ENCODE measurements around the gene OSGIN1.
A peak's percentile ranks its signal among the peaks of the same experiment; 100 is the strongest.

Gene OSGIN1

GRCh38 chr16:83952940-83953795 lies at the start of gene OSGIN1:
OSGIN1 (plus strand) TSS chr16:83953240; CDS start chr16:83957672, 4,432 bp downstream.
- DNase-seq, result peak; percentile 92
- in situ Hi-C loops (cut with MboI; ENCODE audit: low pct_unique_long_range_greater_than_20kb, low sequenced_read_pairs), result loop anchor here (25.0 kb wide), 1 partner anchor 534 kb away; no protein-coding TSS in a partner anchor

GRCh38 chr16:83903751-83904150 lies 49.3 kb upstream of the OSGIN1 start:
- no peak for DNase-seq
- in situ Hi-C loops (cut with MboI; ENCODE audit: low pct_unique_long_range_greater_than_20kb, low sequenced_read_pairs), result no loop called here

- in situ Hi-C loops (cut with MboI; ENCODE audit: low pct_unique_long_range_greater_than_20kb, low sequenced_read_pairs), result no loop called here
- no peak for DNase-seq
Observed at GRCh38 chr16:83906683-83907082, 46.4 kb upstream of the OSGIN1 start.

GRCh38 chr16:83907111-83907510 lies 45.9 kb upstream of the OSGIN1 start:
- DNase-seq, result no peak
- in situ Hi-C loops (cut with MboI; ENCODE audit: low pct_unique_long_range_greater_than_20kb, low sequenced_read_pairs), result no loop called here

GRCh38 chr16:83907631-83908250 lies 45.3 kb upstream of the OSGIN1 start:
- DNase-seq, result no peak
- in situ Hi-C loops (cut with MboI; ENCODE audit: low pct_unique_long_range_greater_than_20kb, low sequenced_read_pairs), result no loop called here

- DNase-seq, result no peak
- in situ Hi-C loops (cut with MboI; ENCODE audit: low pct_unique_long_range_greater_than_20kb, low sequenced_read_pairs), result no loop called here
Observed at GRCh38 chr16:83908798-83909197, 44.2 kb upstream of the OSGIN1 start.

- in situ Hi-C loops (cut with MboI; ENCODE audit: low pct_unique_long_range_greater_than_20kb, low sequenced_read_pairs), result no loop called here
- no peak for DNase-seq
Observed at GRCh38 chr16:83911290-83911689, 41.8 kb upstream of the OSGIN1 start.

- no peak for DNase-seq
- in situ Hi-C loops (cut with MboI; ENCODE audit: low pct_unique_long_range_greater_than_20kb, low sequenced_read_pairs), result no loop called here
Observed at GRCh38 chr16:83912519-83913244, 40.4 kb upstream of the OSGIN1 start.

GRCh38 chr16:83913245-83913633 lies 39.8 kb upstream of the OSGIN1 start:
- in situ Hi-C loops (cut with MboI; ENCODE audit: low pct_unique_long_range_greater_than_20kb, low sequenced_read_pairs), result no loop called here

GRCh38 chr16:83914091-83914710 lies 38.8 kb upstream of the OSGIN1 start:
- in situ Hi-C loops (cut with MboI; ENCODE audit: low pct_unique_long_range_greater_than_20kb, low sequenced_read_pairs), result no loop called here
- DNase-seq, result no peak

More at GRCh38 chr16:83913245-83913633, 39.8 kb upstream of the OSGIN1 start:
- DNase-seq, result no peak

- in situ Hi-C loops (cut with MboI; ENCODE audit: low pct_unique_long_range_greater_than_20kb, low sequenced_read_pairs), result no loop called here
- DNase-seq, result no peak
Observed at GRCh38 chr16:83915081-83915480, 38.0 kb upstream of the OSGIN1 start.

- DNase-seq, result no peak
- in situ Hi-C loops (cut with MboI; ENCODE audit: low pct_unique_long_range_greater_than_20kb, low sequenced_read_pairs), result no loop called here
Observed at GRCh38 chr16:83915491-83915890, 37.5 kb upstream of the OSGIN1 start.

GRCh38 chr16:83917152-83918120 lies 35.6 kb upstream of the OSGIN1 start:
- no peak for DNase-seq
- in situ Hi-C loops (cut with MboI; ENCODE audit: low pct_unique_long_range_greater_than_20kb, low sequenced_read_pairs), result no loop called here

- in situ Hi-C loops (cut with MboI; ENCODE audit: low pct_unique_long_range_greater_than_20kb, low sequenced_read_pairs), result no loop called here
Observed at GRCh38 chr16:83920894-83921491, 32.0 kb upstream of the OSGIN1 start.

GRCh38 chr16:83923581-83924365 lies 29.3 kb upstream of the OSGIN1 start:
- DNase-seq, result no peak
- in situ Hi-C loops (cut with MboI; ENCODE audit: low pct_unique_long_range_greater_than_20kb, low sequenced_read_pairs), result no loop called here

More at GRCh38 chr16:83920894-83921491, 32.0 kb upstream of the OSGIN1 start:
- no peak for DNase-seq

GRCh38 chr16:83924686-83925085 lies 28.4 kb upstream of the OSGIN1 start:
- in situ Hi-C loops (cut with MboI; ENCODE audit: low pct_unique_long_range_greater_than_20kb, low sequenced_read_pairs), result no loop called here

More at GRCh38 chr16:83924686-83925085, 28.4 kb upstream of the OSGIN1 start:
- no peak for DNase-seq
